GM19043 (cell line): Measurements from ENCODE around the gene GNG2.
A peak's percentile ranks its signal among the peaks of the same experiment; 100 is the strongest.

ENCODE experiments used
- ATAC-seq: cut with Tn5 transposase; IDR thresholded peaks from one replicate; pipeline ENCODE4 v1.9.1; 2021; ENCODE audit warnings: low read depth; ENCODE audit not compliant: unreplicated experiment

The GNG2 gene

GRCh38 chr14:51852541-51852940 lies 7.9 kb upstream of the GNG2 start:
- ATAC-seq = no peak

- ATAC-seq = no peak
Measured at GRCh38 chr14:51855234-51855633, 5.2 kb upstream of the GNG2 start.

GRCh38 chr14:51856792-51857296 lies 3.6 kb upstream of the GNG2 start:
- no peak for ATAC-seq

GRCh38 chr14:51859131-51859530 lies 1.3 kb upstream of the GNG2 start:
- ATAC-seq = no peak

- no peak for ATAC-seq
Measured at GRCh38 chr14:51860825-51861499, 550 bp downstream of the GNG2 start.

- ATAC-seq = no peak
Measured at GRCh38 chr14:51862176-51862796, 1.9 kb downstream of the GNG2 start.

- no peak for ATAC-seq
Measured at GRCh38 chr14:51862860-51863259, 2.4 kb downstream of the GNG2 start.

GRCh38 chr14:51865953-51866747 lies 5.7 kb downstream of the GNG2 start:
- peak; percentile 42 for ATAC-seq

- ATAC-seq = no peak
Measured at GRCh38 chr14:51867741-51868140, 7.3 kb downstream of the GNG2 start.

- ATAC-seq = no peak
Measured at GRCh38 chr14:51868405-51868804, 8.0 kb downstream of the GNG2 start.

GRCh38 chr14:51869411-51870100 lies 9.1 kb downstream of the GNG2 start:
- ATAC-seq = no peak

GRCh38 chr14:51870606-51871005 lies 10.2 kb downstream of the GNG2 start:
- no peak for ATAC-seq

GRCh38 chr14:51871846-51872245 lies 11.4 kb downstream of the GNG2 start:
- no peak for ATAC-seq

GRCh38 chr14:51872396-51872795 lies 12.0 kb downstream of the GNG2 start:
- ATAC-seq = no peak

- ATAC-seq = peak; percentile 93
Measured at GRCh38 chr14:51873221-51873893, 12.9 kb downstream of the GNG2 start.

GRCh38 chr14:51877810-51878209 lies 17.4 kb downstream of the GNG2 start:
- no peak for ATAC-seq

- ATAC-seq = no peak
Measured at GRCh38 chr14:51879170-51879569, 18.8 kb downstream of the GNG2 start.

- ATAC-seq = peak; percentile 52
Measured at GRCh38 chr14:51880835-51881580, 20.6 kb downstream of the GNG2 start.

GRCh38 chr14:51881636-51882035 lies 21.2 kb downstream of the GNG2 start:
- ATAC-seq = no peak

- ATAC-seq = no peak
Measured at GRCh38 chr14:51883232-51883631, 22.8 kb downstream of the GNG2 start.
